MG63 (cell line): ENCODE measurements around the gene ID2. TPM values are rescaled to one million over a fixed set of nuclear protein-coding genes. Genes with fewer than 3 reads are reported as not detected.

ENCODE experiments used
- DNase-seq: peaks from one replicate; pipeline ENCODE4 v3.0.0-alpha.2; 2020
- H3K27me3 ChIP-seq: fragments of 250-450 bp; sonication (Bioruptor Pico); 2 replicates; pipeline ENCODE4 v1.5.1; 2020; ENCODE audit warnings: mild to moderate bottlenecking, moderate library complexity
- H3K36me3 ChIP-seq: fragments of 250-450 bp; sonication (Bioruptor Pico); 2 replicates; pipeline ENCODE4 v1.5.1; 2020; ENCODE audit warnings: mild to moderate bottlenecking, moderate library complexity
- H3K4me3 ChIP-seq: fragments of 250-450 bp; sonication (Bioruptor Pico); 2 replicates; pipeline ENCODE4 v1.5.1; 2020; ENCODE audit warnings: mild to moderate bottlenecking, moderate library complexity
- H3K9me3 ChIP-seq: fragments of 250-450 bp; sonication (Bioruptor Pico); 2 replicates; pipeline ENCODE4 v1.5.1; 2020; ENCODE audit warnings: mild to moderate bottlenecking, moderate library complexity
- total RNA-seq: library from RNA; depleted of rRNA; stranded (reverse); fragments of >200 nt; shearing (Covaris generic); gene quantifications from 2 replicates; pipeline ENCODE4 v1.2.3, GENCODE V29; 2014; ENCODE audit warnings: low replicate concordance; rRNA removed

The ID2 gene
- 64.1 and 77.3 TPM in 2 replicates for total RNA-seq

DNA sequence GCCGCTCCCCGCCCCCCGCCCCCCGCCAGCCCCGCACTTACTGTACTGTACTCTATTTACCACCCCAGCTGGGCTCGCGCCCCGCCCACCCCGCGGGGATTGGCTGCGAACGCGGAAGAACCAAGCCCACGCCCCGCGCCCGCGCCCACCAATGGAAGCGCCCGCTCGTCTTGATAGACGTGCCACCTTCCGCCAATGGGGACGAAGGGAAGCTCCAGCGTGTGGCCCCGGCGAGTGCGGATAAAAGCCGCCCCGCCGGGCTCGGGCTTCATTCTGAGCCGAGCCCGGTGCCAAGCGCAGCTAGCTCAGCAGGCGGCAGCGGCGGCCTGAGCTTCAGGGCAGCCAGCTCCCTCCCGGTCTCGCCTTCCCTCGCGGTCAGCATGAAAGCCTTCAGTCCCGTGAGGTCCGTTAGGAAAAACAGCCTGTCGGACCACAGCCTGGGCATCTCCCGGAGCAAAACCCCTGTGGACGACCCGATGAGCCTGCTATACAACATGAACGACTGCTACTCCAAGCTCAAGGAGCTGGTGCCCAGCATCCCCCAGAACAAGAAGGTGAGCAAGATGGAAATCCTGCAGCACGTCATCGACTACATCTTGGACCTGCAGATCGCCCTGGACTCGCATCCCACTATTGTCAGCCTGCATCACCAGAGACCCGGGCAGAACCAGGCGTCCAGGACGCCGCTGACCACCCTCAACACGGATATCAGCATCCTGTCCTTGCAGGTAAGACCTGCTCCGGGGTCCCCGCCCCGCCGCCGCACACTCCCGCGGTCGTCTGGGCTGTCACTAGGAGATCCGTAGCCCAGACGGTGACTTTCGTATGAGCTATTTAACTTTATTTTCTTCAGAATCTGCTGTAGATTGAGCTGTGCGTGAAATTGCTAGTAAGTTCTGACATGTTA, at the start of gene ID2:
TSS of gene ID2 (plus strand) at position 271 of the 907 bp plus-strand sequence. CDS start at position 381, 110 bp downstream.
- peaks cover 11% of the 10 kb centered on the region; the same call in 1 of the 2 replicates for H3K36me3 ChIP-seq
- no peaks in the 10 kb centered on the region for H3K27me3 ChIP-seq
- no peaks in the 10 kb centered on the region for H3K9me3 ChIP-seq
- peak; percentile 98 for DNase-seq
- peak within 1 kb of the TSS; percentile 73 for H3K4me3 ChIP-seq

DNA sequence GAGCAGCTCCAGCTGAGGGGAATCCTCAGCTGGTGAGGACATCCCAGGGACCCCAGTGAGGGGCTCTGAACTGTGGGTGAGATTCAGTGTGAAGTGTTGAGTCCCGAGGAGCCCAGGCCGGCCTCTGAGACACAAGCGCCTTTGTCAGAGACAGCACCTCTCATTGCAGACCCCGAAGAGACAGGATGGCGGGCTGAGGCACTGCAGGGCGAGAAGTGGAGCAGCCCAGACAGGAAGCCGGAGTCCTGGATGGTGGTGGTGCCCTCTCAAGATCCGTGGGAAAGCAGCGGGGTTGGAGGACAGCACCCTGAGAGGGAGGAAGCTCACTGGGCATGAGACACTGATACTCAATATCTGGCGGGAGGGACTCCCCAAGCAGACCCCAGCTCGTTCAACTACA, 49.1 kb upstream of the ID2 start:
- no peak for DNase-seq
- Histone ChIP-seq H3K4me3 (no peak overlapping the region), H3K36me3 (no peaks in the 10 kb centered on the region), H3K27me3 (no peaks in the 10 kb centered on the region), H3K9me3 (no peaks in the 10 kb centered on the region)

- no peak overlapping the region for H3K4me3 ChIP-seq
- no peaks in the 10 kb centered on the region for H3K27me3 ChIP-seq
- no peaks in the 10 kb centered on the region for H3K9me3 ChIP-seq
- DNase-seq, result no peak
- no peaks in the 10 kb centered on the region for H3K36me3 ChIP-seq
Observed at GRCh38 chr2:8633186-8633734, 48.6 kb upstream of the ID2 start.

- no peaks in the 10 kb centered on the region for H3K9me3 ChIP-seq
- no peaks in the 10 kb centered on the region for H3K27me3 ChIP-seq
- peak; percentile 76 for DNase-seq
- no peak overlapping the region for H3K4me3 ChIP-seq
- H3K36me3 ChIP-seq, result no peaks in the 10 kb centered on the region
Observed at GRCh38 chr2:8633735-8634313, 48.0 kb upstream of the ID2 start.

DNA sequence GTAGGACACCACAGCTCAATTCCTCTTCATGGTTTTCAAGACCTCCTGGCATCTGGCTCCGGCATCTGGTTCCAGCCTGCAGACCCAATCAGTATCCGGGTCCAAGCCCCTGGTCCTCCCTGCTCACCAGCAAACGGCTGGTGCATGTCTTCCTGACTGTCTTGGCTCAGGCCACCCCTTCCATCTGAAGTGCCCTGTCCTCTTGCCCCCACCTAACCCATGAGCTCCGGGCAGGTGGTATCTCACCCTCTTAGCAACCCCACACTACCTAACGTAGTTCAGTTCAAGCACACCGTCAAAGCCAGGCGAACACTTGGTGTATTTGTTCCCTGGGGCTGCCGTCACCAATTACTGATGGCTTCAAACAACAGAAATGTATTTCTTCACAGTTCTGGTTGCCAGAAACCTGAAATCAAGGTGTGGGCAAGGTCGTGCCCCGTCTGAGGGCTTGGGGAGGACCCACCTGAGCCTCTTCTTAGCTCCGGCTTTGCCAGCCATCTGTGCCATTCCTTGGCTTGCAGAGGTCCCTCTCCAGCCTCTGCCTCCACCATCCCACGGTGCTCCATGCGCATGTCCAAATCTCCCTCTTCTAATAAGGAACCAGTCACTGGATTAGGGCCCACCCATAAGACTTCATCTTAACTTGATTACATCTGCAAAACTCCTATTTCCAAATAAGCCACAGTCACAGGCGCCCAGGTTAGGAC, 47.2 kb upstream of the ID2 start:
- no peak overlapping the region for H3K4me3 ChIP-seq
- DNase-seq, result no peak
- H3K36me3 ChIP-seq, result no peaks in the 10 kb centered on the region
- no peaks in the 10 kb centered on the region for H3K27me3 ChIP-seq
- no peaks in the 10 kb centered on the region for H3K9me3 ChIP-seq

GRCh38 chr2:8636041-8636491, 45.8 kb upstream of the ID2 start:
- H3K27me3 ChIP-seq, result no peaks in the 10 kb centered on the region
- no peak for DNase-seq
- no peaks in the 10 kb centered on the region for H3K9me3 ChIP-seq
- H3K4me3 ChIP-seq, result no peak overlapping the region
- H3K36me3 ChIP-seq, result no peaks in the 10 kb centered on the region

GRCh38 chr2:8636721-8637636, 44.9 kb upstream of the ID2 start:
- H3K27me3 ChIP-seq, result no peaks in the 10 kb centered on the region
- no peak for DNase-seq
- H3K4me3 ChIP-seq, result no peak overlapping the region
- no peaks in the 10 kb centered on the region for H3K9me3 ChIP-seq
- H3K36me3 ChIP-seq, result no peaks in the 10 kb centered on the region

- H3K36me3 ChIP-seq, result no peaks in the 10 kb centered on the region
- H3K9me3 ChIP-seq, result no peaks in the 10 kb centered on the region
- H3K4me3 ChIP-seq, result no peak overlapping the region
- no peaks in the 10 kb centered on the region for H3K27me3 ChIP-seq
- no peak for DNase-seq
Observed at GRCh38 chr2:8638327-8638726, 43.5 kb upstream of the ID2 start.

DNA sequence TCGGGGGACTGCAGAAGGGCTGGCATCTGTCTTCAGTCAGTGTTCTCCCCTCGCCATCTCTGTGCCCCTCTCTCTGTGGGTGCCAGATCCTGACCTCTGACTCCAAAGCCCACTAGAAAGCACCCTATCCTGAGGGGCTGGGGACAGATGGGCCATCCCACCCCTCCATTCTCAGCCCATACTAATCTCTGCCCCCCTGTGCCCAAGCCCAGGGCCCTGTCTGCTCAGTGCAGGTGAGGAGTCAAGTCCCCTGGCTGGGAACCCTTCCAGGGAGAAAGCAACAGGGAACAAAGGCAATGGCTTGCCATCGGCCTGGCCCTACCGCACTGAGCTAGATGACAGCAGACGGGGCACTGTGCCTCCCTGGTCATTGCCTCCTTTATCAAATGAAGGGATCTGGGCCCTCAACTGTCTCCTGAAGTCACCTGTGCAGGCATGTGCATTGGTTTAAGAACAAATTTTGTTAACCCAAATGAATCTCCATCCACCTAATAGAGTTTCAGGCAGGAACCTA, 42.7 kb upstream of the ID2 start:
- H3K36me3 ChIP-seq, result no peaks in the 10 kb centered on the region
- DNase-seq, result no peak
- H3K4me3 ChIP-seq, result no peak overlapping the region
- no peaks in the 10 kb centered on the region for H3K27me3 ChIP-seq
- H3K9me3 ChIP-seq, result no peaks in the 10 kb centered on the region

- no peaks in the 10 kb centered on the region for H3K36me3 ChIP-seq
- H3K4me3 ChIP-seq, result no peak overlapping the region
- no peaks in the 10 kb centered on the region for H3K9me3 ChIP-seq
- no peak for DNase-seq
- H3K27me3 ChIP-seq, result no peaks in the 10 kb centered on the region
Observed at GRCh38 chr2:8640498-8640897, 41.4 kb upstream of the ID2 start.

- no peak for DNase-seq
- no peaks in the 10 kb centered on the region for H3K9me3 ChIP-seq
- H3K36me3 ChIP-seq, result no peaks in the 10 kb centered on the region
- H3K27me3 ChIP-seq, result no peaks in the 10 kb centered on the region
- no peak overlapping the region for H3K4me3 ChIP-seq
Observed at GRCh38 chr2:8641301-8641965, 40.4 kb upstream of the ID2 start.

GRCh38 chr2:8642366-8643068, 39.3 kb upstream of the ID2 start:
- Histone ChIP-seq H3K4me3 (no peak overlapping the region), H3K27me3 (no peaks in the 10 kb centered on the region), H3K36me3 (no peaks in the 10 kb centered on the region), H3K9me3 (no peaks in the 10 kb centered on the region)
- no peak for DNase-seq

GRCh38 chr2:8643250-8643995, 38.4 kb upstream of the ID2 start:
- H3K9me3 ChIP-seq, result no peaks in the 10 kb centered on the region
- H3K4me3 ChIP-seq, result no peak overlapping the region
- H3K36me3 ChIP-seq, result no peaks in the 10 kb centered on the region
- H3K27me3 ChIP-seq, result no peaks in the 10 kb centered on the region
- no peak for DNase-seq

DNA sequence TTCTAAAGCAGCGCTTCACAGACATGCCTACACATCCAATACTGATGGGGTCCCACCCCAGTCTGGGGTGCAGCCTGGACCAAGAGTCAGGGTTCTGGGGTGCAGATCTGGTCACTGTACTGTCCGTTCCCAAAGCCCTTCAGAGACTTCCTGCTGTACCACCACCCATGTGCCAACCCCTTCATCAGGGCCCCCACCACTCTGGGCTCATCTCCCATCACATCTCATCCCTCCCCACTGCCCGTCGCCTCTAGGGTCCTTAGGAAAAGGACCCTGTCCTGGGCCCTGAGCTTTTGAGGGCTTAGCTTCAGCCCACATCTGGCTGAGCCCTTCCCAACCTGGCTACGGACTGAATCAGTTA, 37.9 kb upstream of the ID2 start:
- Histone ChIP-seq H3K36me3 (no peaks in the 10 kb centered on the region), H3K27me3 (no peaks in the 10 kb centered on the region), H3K4me3 (no peak overlapping the region), H3K9me3 (no peaks in the 10 kb centered on the region)
- DNase-seq, result no peak
